NOMO-1 (cell line): ENCODE measurements around the gene ZNF165.
"Not testable (repeated sequence)": the region's sequence is repeated elsewhere in the genome, so short reads cannot be mapped to it uniquely, and the experiment has no call there.

ENCODE experiments used
- DNase-seq, 2 experiments: peaks; one replicate each; lab custom pipeline; 2025; ENCODE audit not compliant: unreplicated experiment in 2 of 2; lab: John Stamatoyannopoulos, UW

ZNF165 gene

GRCh38 chr6:28080381-28080630, at the start of gene ZNF165:
Gene ZNF165, plus strand, starts transcription at chr6:28080568. Its CDS starts 4,913 bp downstream, at chr6:28085481.
- DNase-seq: not testable (repeated sequence)

GRCh38 chr6:28053584-28053983, 26.8 kb upstream of the ZNF165 start:
- DNase-seq: no peak

- no peak for DNase-seq
Measured at GRCh38 chr6:28060405-28060804, 20.0 kb upstream of the ZNF165 start.

GRCh38 chr6:28064272-28064671, 16.1 kb upstream of the ZNF165 start:
- DNase-seq: no peak

- DNase-seq: no peak
Measured at GRCh38 chr6:28068067-28068466, 12.3 kb upstream of the ZNF165 start.

GRCh38 chr6:28070968-28071367, 9.4 kb upstream of the ZNF165 start:
- not testable (repeated sequence) for DNase-seq

- no peak for DNase-seq
Measured at GRCh38 chr6:28078050-28078449, 2.3 kb upstream of the ZNF165 start.

GRCh38 chr6:28078836-28079235, 1.5 kb upstream of the ZNF165 start:
- DNase-seq: no peak

GRCh38 chr6:28080631-28081485, 490 bp downstream of the ZNF165 start:
- DNase-seq: peak; percentile 79 to 81

GRCh38 chr6:28081486-28081751, 1.1 kb downstream of the ZNF165 start:
- peak in 1 of 2 experiments; percentile 49 for DNase-seq

GRCh38 chr6:28082939-28083338, 2.6 kb downstream of the ZNF165 start:
- no peak for DNase-seq

- DNase-seq: no peak
Measured at GRCh38 chr6:28089054-28089453, 8.7 kb downstream of the ZNF165 start.

GRCh38 chr6:28090917-28091586, 10.7 kb downstream of the ZNF165 start:
- DNase-seq: no peak

GRCh38 chr6:28102222-28102621, 21.9 kb downstream of the ZNF165 start:
- not testable (repeated sequence) for DNase-seq

- not testable (repeated sequence) for DNase-seq
Measured at GRCh38 chr6:28102699-28103098, 22.3 kb downstream of the ZNF165 start.

GRCh38 chr6:28104392-28105244, 24.2 kb downstream of the ZNF165 start:
- peak; percentile 86 to 90 for DNase-seq

- peak; percentile 25 to 62 for DNase-seq
Measured at GRCh38 chr6:28105245-28105639, 24.9 kb downstream of the ZNF165 start.

- DNase-seq: no peak
Measured at GRCh38 chr6:28107506-28107905, 27.1 kb downstream of the ZNF165 start.

- no peak for DNase-seq
Measured at GRCh38 chr6:28111964-28112363, 31.6 kb downstream of the ZNF165 start.

- no peak for DNase-seq
Measured at GRCh38 chr6:28115799-28116198, 35.4 kb downstream of the ZNF165 start.

GRCh38 chr6:28117386-28118050, 37.1 kb downstream of the ZNF165 start:
- DNase-seq: no peak
